Stomach (tissue), 9 donors: ENCODE measurements around the gene AVEN. TPM values are rescaled to one million over a fixed set of nuclear protein-coding genes. Genes with fewer than 3 reads are reported as not detected.

Experiments used
- DNase-seq, 2 donors: peaks; one replicate each; pipeline versions ENCODE4 v3.0.0 to v3.0.0-alpha.2; 2013 to 2019
- H3K27ac ChIP-seq, 5 donors: fragments of 200-600 bp in 4 of 5; sonication (generic) in 4 of 5; one replicate each; pipeline ENCODE4 v1.5.1; 2013 to 2019; ENCODE audit warnings: mild to moderate bottlenecking in 1 of 5, moderate library complexity in 1 of 5
- H3K27me3 ChIP-seq, 3 donors: fragments of 200-600 bp; sonication (generic); one replicate each; pipeline ENCODE4 v1.5.1; 2017 to 2019; ENCODE audit warnings: mixed run types in 1 of 3
- H3K36me3 ChIP-seq, 4 donors: fragments of 200-600 bp; sonication (generic); 1 replicate in 3 of 4; 2 replicates in 1 of 4; pipeline ENCODE4 v1.5.1; 2016 to 2019
- H3K4me1 ChIP-seq, 4 donors: fragments of 200-600 bp; sonication (generic); one replicate each; pipeline ENCODE4 v1.5.1; 2016 to 2019
- H3K4me3 ChIP-seq, 4 donors: fragments of 200-600 bp; sonication (generic) in 3 of 4; one replicate each; pipeline ENCODE4 v1.5.1; 2016 to 2019; ENCODE audit warnings: mild to moderate bottlenecking in 1 of 4
- H3K9me3 ChIP-seq, 4 donors: fragments of 200-600 bp; sonication (generic); one replicate each; pipeline ENCODE4 v1.5.1; 2016 to 2019
- EP300 ChIP-seq: sonication (generic); formaldehyde crosslinking; IDR thresholded peaks from one replicate; pipeline ENCODE4 v1.6.1; 2017; ENCODE audit warnings: antibody characterized with exemption
- POLR2A ChIP-seq, 4 donors: fragments of 450-650 bp; IDR thresholded peaks; one replicate each; pipeline ENCODE4 v1.6.1; 2016; ENCODE audit warnings: antibody characterized with exemption in 4 of 4, control low read depth in 2 of 4, mild to moderate bottlenecking in 1 of 4, moderate library complexity in 1 of 4
- POLR2AphosphoS5 ChIP-seq, 3 donors: sonication (generic); formaldehyde crosslinking; IDR thresholded peaks; one replicate each; pipeline ENCODE4 v1.6.1; 2016; ENCODE audit warnings: antibody characterized with exemption in 3 of 3
- WGBS, 5 donors: extraction: QIAGEN DNeasy Blood & Tissue Kit in 3 of 5; methylation state at CpG; one replicate each; pipeline versions ENCODE4 v1.1.5 to v1.1.7; 2013 to 2018; 5-methylcytosine and 5-hydroxymethylcytosine counted together
- intact Hi-C: fragments of 100-400 bp; cut with DNase I; formaldehyde crosslinking; loops from one replicate; pipeline ENCODE4 v1.15.1; 2023; ENCODE audit warnings: low total_unique reads
- polyA plus RNA-seq, 3 donors: library from polyadenylated mRNA; stranded (reverse); fragments of 200-250 nt; gene quantifications; one replicate each; pipeline ENCODE4 v1.2.3, GENCODE V29; 2013
- total RNA-seq, 5 donors: library from RNA; depleted of rRNA; stranded (reverse); fragments of >200 nt; gene quantifications; one replicate each; pipeline versions ENCODE4 v1.1.0 to v1.2.3, GENCODE V29; 2014 to 2016
- TF ChIP-seq, protein P1 (sequence below), 7 experiments: fragments of 450-650 bp in 4 of 7; fragments of 200-600 bp in 3 of 7; sonication (generic) in 3 of 7; IDR thresholded peaks; one replicate each; pipeline ENCODE4 v1.5.1; 2016 to 2019; ENCODE audit warnings: antibody characterized with exemption in 7 of 7, control low read depth in 2 of 7, mild to moderate bottlenecking in 1 of 7
- donor health status: healthy with polysubstance abuse.
- donor health status: Bipolar disorder and iron deficiency.
- donor health status: healthy.

The AVEN gene
- total and polyA plus RNA-seq, 8 donors: 8.6 to 89.8 (median 14.4) TPM; not detected in 1

DNA sequence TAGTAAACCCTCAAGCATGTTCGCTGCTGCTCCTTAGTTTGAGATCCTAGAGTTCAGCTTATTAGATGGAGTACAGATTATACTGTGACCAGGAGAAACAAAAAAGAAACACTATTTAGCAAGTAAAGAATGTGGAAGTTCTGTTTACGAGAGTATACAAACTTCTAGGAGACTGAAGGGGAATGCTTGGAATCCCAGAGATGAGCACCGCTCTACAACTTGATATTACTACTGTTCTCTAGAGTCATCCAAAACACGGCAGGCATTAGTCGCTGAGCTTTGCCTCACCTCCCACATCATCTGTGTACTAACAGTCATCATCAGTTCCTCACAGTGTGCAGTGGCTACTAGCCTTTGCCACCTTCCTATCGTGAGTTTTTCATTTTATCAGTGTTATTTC, 192.1 kb downstream of the AVEN start:
- Histone ChIP-seq H3K4me3 (no peak overlapping the region), H3K36me3 (peaks cover 0 to 8% (median 0%) of the 10 kb centered on the region in 4 donors), H3K9me3 (no peaks in the 10 kb centered on the region), H3K4me1 (no peaks in the 10 kb centered on the region), H3K27ac (no peak overlapping the region), H3K27me3 (no peaks in the 10 kb centered on the region)
- WGBS, 5 donors: 67 to 74% (median 70%) methylated on average over 6 of the region's 6 CpGs
- TF ChIP-seq POLR2AphosphoS5 (IDR thresholded peaks at IDR 0.05) (no peak), EP300 (no peak), POLR2A (IDR thresholded peaks at IDR 0.05) (no peak)
- TF ChIP-seq, protein P1, sequence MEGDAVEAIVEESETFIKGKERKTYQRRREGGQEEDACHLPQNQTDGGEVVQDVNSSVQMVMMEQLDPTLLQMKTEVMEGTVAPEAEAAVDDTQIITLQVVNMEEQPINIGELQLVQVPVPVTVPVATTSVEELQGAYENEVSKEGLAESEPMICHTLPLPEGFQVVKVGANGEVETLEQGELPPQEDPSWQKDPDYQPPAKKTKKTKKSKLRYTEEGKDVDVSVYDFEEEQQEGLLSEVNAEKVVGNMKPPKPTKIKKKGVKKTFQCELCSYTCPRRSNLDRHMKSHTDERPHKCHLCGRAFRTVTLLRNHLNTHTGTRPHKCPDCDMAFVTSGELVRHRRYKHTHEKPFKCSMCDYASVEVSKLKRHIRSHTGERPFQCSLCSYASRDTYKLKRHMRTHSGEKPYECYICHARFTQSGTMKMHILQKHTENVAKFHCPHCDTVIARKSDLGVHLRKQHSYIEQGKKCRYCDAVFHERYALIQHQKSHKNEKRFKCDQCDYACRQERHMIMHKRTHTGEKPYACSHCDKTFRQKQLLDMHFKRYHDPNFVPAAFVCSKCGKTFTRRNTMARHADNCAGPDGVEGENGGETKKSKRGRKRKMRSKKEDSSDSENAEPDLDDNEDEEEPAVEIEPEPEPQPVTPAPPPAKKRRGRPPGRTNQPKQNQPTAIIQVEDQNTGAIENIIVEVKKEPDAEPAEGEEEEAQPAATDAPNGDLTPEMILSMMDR (IDR thresholded peaks at IDR 0.05): no peak
- no peak for DNase-seq
- intact Hi-C loops: loop anchor here (10.0 kb wide), 1 partner anchor 62 kb away; no protein-coding TSS in a partner anchor

- no peaks in the 10 kb centered on the region for H3K27me3 ChIP-seq
- no peak for DNase-seq
- peaks cover 0 to 8% (median 0%) of the 10 kb centered on the region in 4 donors for H3K36me3 ChIP-seq
- no peaks in the 10 kb centered on the region for H3K9me3 ChIP-seq
- intact Hi-C loops: loop anchor here (10.0 kb wide), 1 partner anchor 61 kb away; no protein-coding TSS in a partner anchor
- no peak overlapping the region for H3K27ac ChIP-seq
- TF ChIP-seq POLR2A (IDR thresholded peaks at IDR 0.05) (no peak), POLR2AphosphoS5 (IDR thresholded peaks at IDR 0.05) (no peak), EP300 (no peak)
- TF ChIP-seq, protein P1 (IDR thresholded peaks at IDR 0.05): no peak
- no peaks in the 10 kb centered on the region for H3K4me1 ChIP-seq
- WGBS, 5 donors: 85 to 100% (median 90%) methylated on average over 2 of the region's 2 CpGs
- no peak overlapping the region for H3K4me3 ChIP-seq
Observed at GRCh38 chr15:33846142-33846541, 192.9 kb downstream of the AVEN start.

- intact Hi-C loops: loop anchor here (10.0 kb wide), 1 partner anchor 60 kb away; no protein-coding TSS in a partner anchor
- Histone ChIP-seq H3K27me3 (no peaks in the 10 kb centered on the region), H3K27ac (no peak overlapping the region), H3K4me3 (no peak overlapping the region), H3K36me3 (peaks cover 0 to 8% (median 0%) of the 10 kb centered on the region in 4 donors), H3K4me1 (no peaks in the 10 kb centered on the region), H3K9me3 (no peaks in the 10 kb centered on the region)
- no peak for DNase-seq
- WGBS, 5 donors: 89 to 96% (median 91%) methylated on average over 4 of the region's 4 CpGs
- TF ChIP-seq POLR2A (IDR thresholded peaks at IDR 0.05) (no peak), EP300 (no peak), POLR2AphosphoS5 (IDR thresholded peaks at IDR 0.05) (no peak)
- TF ChIP-seq, protein P1 (IDR thresholded peaks at IDR 0.05): no peak
Observed at GRCh38 chr15:33844597-33844996, 194.4 kb downstream of the AVEN start.

GRCh38 chr15:33844186-33844585, 194.8 kb downstream of the AVEN start:
- no peak for TF ChIP-seq POLR2AphosphoS5 (IDR thresholded peaks at IDR 0.05)
- TF ChIP-seq POLR2A (IDR thresholded peaks at IDR 0.05): no peak
- TF ChIP-seq, protein P1 (IDR thresholded peaks at IDR 0.05): no peak
- TF ChIP-seq EP300: no peak
- Histone ChIP-seq H3K4me1 (no peaks in the 10 kb centered on the region), H3K27ac (no peak overlapping the region), H3K27me3 (no peaks in the 10 kb centered on the region), H3K4me3 (no peak overlapping the region), H3K36me3 (peaks cover 0 to 8% (median 0%) of the 10 kb centered on the region in 4 donors), H3K9me3 (no peaks in the 10 kb centered on the region)
- DNase-seq: no peak
- 86 to 90% (median 87%) methylated on average over 4 of the region's 4 CpGs for WGBS, 5 donors
- intact Hi-C loops: loop anchor here (10.0 kb wide), 1 partner anchor 59 kb away; no protein-coding TSS in a partner anchor
